SU-DHL-6 (cell line): ENCODE results near the gene STK40.

Experiments used
- CTCF ChIP-seq: fragments of 200-600 bp; sonication (generic); IDR thresholded peaks from one replicate; pipeline ENCODE4 v1.5.1; 2017; ENCODE audit warnings: antibody characterized with exemption, mild to moderate bottlenecking, low read length, moderate library complexity; ENCODE audit not compliant: insufficient read depth, poor library complexity, severe bottlenecking
- EZH2phosphoT487 ChIP-seq: fragments of 200-600 bp; sonication (generic), shearing (Covaris generic); conservative IDR thresholded peaks from 2 replicates; pipeline ENCODE4 v1.6.1; 2018; ENCODE audit warnings: mild to moderate bottlenecking, antibody characterized with exemption, low read length, moderate library complexity, mixed read lengths

GRCh38 chr1:36406440-36406839, 20.7 kb upstream of the STK40 start:
- TF ChIP-seq CTCF (no peak), EZH2phosphoT487 (no peak)
